Endothelial cell of umbilical vein (primary cell): ENCODE measurements around the gene LIX1. TPM values are rescaled to one million over a fixed set of nuclear protein-coding genes. Genes with fewer than 3 reads are reported as not detected.

Source experiments
- BruUV-seq: library from RNA; stranded (reverse); fragments of 400-500 nt; replicated peaks from 2 replicates; lab custom pipeline; 2021; lab: Mats Ljungman, UMichigan
- CTCF ChIA-PET: fragments of 300-600, 350-600 bp; sonication (Branson Sonifier 250); formaldehyde crosslinking; loops from one replicate; lab custom pipeline; 2021; ENCODE audit warnings: antibody characterized with exemption, inconsistent platforms; lab: Charles Lee
- POLR2A ChIA-PET: fragments of 300-600, 350-600 bp; sonication (Branson Sonifier 250); formaldehyde crosslinking; loops from one replicate; lab custom pipeline; 2021; ENCODE audit warnings: antibody characterized with exemption, inconsistent platforms; lab: Charles Lee
- DNase-seq: peaks from one replicate; pipeline ENCODE4 v3.0.0-alpha.2; 2011; ENCODE audit warnings: low read depth, low spot score
- FAIRE-seq: peaks from 2 replicates; lab custom pipeline; 2011; peaks lifted over from hg19 to GRCh38; lab: Jason Lieb, UNC
- H2AFZ ChIP-seq: 2 replicates; pipeline ENCODE4 v1.6.0; 2012; ENCODE audit warnings: low read depth, low read length, control low read depth, inconsistent platforms
- H3K27ac ChIP-seq: 2 replicates; pipeline ENCODE4 v1.5.1; 2011; ENCODE audit warnings: low read depth, mild to moderate bottlenecking, control low read depth, low read length, moderate library complexity; ENCODE audit not compliant: insufficient read depth
- H3K27me3 ChIP-seq, 2 experiments: 2 replicates each; pipeline versions ENCODE4 v1.6.0 to v1.6.1; 2011; ENCODE audit warnings: low read length in 2 of 2, mixed read lengths in 1 of 2; ENCODE audit not compliant: control insufficient read depth in 2 of 2, insufficient read depth in 2 of 2
- H3K36me3 ChIP-seq, 2 experiments: 2 replicates in 1 of 2; 3 replicates in 1 of 2; pipeline ENCODE4 v1.5.1; 2011; ENCODE audit warnings: low read length in 2 of 2, mild to moderate bottlenecking in 1 of 2, moderate library complexity in 1 of 2; ENCODE audit not compliant: control insufficient read depth in 2 of 2, insufficient read depth in 2 of 2; ENCODE audit errors: extremely low read depth in 1 of 2
- H3K4me1 ChIP-seq: 3 replicates; pipeline ENCODE4 v1.5.1; 2011; ENCODE audit warnings: mild to moderate bottlenecking, low read length; ENCODE audit not compliant: control insufficient read depth, insufficient read depth; ENCODE audit errors: extremely low read depth
- H3K4me2 ChIP-seq: 2 replicates; pipeline ENCODE4 v1.6.1; 2011; ENCODE audit warnings: low read length, control low read depth, mixed read lengths; ENCODE audit not compliant: insufficient read depth
- H3K4me3 ChIP-seq, 3 experiments: fragments of 200-600 bp in 1 of 3; sonication (generic), shearing (Covaris generic) in 1 of 3; replicated peaks in 1 of 3; 2 replicates each; pipeline ENCODE4 v1.5.1; 2011 to 2016; ENCODE audit warnings: control low read depth in 3 of 3, low read length in 3 of 3, mild to moderate bottlenecking in 2 of 3, inconsistent platforms in 1 of 3, low read depth in 1 of 3, moderate library complexity in 1 of 3; ENCODE audit not compliant: insufficient read depth in 1 of 3
- H3K79me2 ChIP-seq: 2 replicates; pipeline ENCODE4 v1.6.0; 2012; ENCODE audit warnings: low read length, inconsistent platforms; ENCODE audit not compliant: control insufficient read depth, insufficient read depth
- H3K9ac ChIP-seq: replicated peaks from 2 replicates; pipeline ENCODE3; 2011; ENCODE audit warnings: low read length, control low read depth; ENCODE audit not compliant: insufficient read depth; ENCODE audit errors: extremely low read depth
- H3K9me1 ChIP-seq: replicated peaks from 3 replicates; pipeline ENCODE4 v1.6.0; 2011; ENCODE audit warnings: mild to moderate bottlenecking, low read length; ENCODE audit not compliant: control insufficient read depth, insufficient read depth; ENCODE audit errors: extremely low read depth
- H3K9me3 ChIP-seq: replicated peaks from 2 replicates; pipeline ENCODE4 v1.5.1; 2012; ENCODE audit warnings: low read length, inconsistent platforms; ENCODE audit not compliant: control insufficient read depth, insufficient read depth
- H4K20me1 ChIP-seq: replicated peaks from 2 replicates; pipeline ENCODE3; 2011; ENCODE audit warnings: mild to moderate bottlenecking, low read length; ENCODE audit not compliant: control insufficient read depth, insufficient read depth; ENCODE audit errors: extremely low read depth
- EZH2 ChIP-seq: IDR thresholded peaks from 2 replicates; pipeline ENCODE4 v1.6.1; 2012; ENCODE audit warnings: borderline replicate concordance, low read depth, mild to moderate bottlenecking, moderate library complexity, low read length, inconsistent platforms; ENCODE audit not compliant: severe bottlenecking
- FOS ChIP-seq: IDR thresholded peaks from 2 replicates; pipeline ENCODE4 v1.6.1; 2011; ENCODE audit warnings: mild to moderate bottlenecking, low read length, moderate library complexity, borderline replicate concordance; ENCODE audit not compliant: insufficient read depth
- GATA2 ChIP-seq: IDR thresholded peaks from 2 replicates; pipeline ENCODE4 v1.7.0; 2011; ENCODE audit warnings: low read depth, mild to moderate bottlenecking, moderate library complexity, mixed read lengths, low read length; ENCODE audit not compliant: insufficient read length, insufficient read depth
- JUN ChIP-seq: IDR thresholded peaks from 2 replicates; pipeline ENCODE4 v1.6.1; 2011; ENCODE audit warnings: borderline replicate concordance, low read depth; ENCODE audit not compliant: insufficient read length, insufficient read depth
- MAX ChIP-seq: IDR thresholded peaks from 2 replicates; pipeline ENCODE4 v1.6.1; 2011; ENCODE audit not compliant: insufficient read depth, insufficient read length
- MYC ChIP-seq: IDR thresholded peaks from one replicate; pipeline ENCODE4 v1.6.1; 2011; ENCODE audit warnings: mild to moderate bottlenecking, low read depth, low read length
- POLR2A ChIP-seq: IDR thresholded peaks from 2 replicates; pipeline ENCODE4 v1.6.1; 2012; ENCODE audit warnings: low read depth, mild to moderate bottlenecking, control low read depth, low read length
- POLR2AphosphoS5 ChIP-seq: IDR thresholded peaks from 2 replicates; pipeline ENCODE4 v1.6.1; 2012; ENCODE audit warnings: low read depth, mild to moderate bottlenecking, control low read depth, low read length, moderate library complexity; ENCODE audit not compliant: insufficient read depth
- dilution Hi-C: fragments of 300-500 bp; cut with MboI; formaldehyde crosslinking; loops from one replicate; pipeline ENCODE4 v1.15.0; 2019; ENCODE audit warnings: low sequenced_read_pairs; ENCODE audit not compliant: extremely low pct_ligation_motif_present
- intact Hi-C: fragments of 100-400 bp; cut with micrococcal nuclease; formaldehyde crosslinking; loops from one replicate; pipeline ENCODE4 v1.10.0; 2022
- polyA plus RNA-seq, 4 experiments: library from polyadenylated mRNA; depleted of rRNA in 3 of 4; stranded (reverse) in 3 of 4; unstranded in 1 of 4; fragments of >200 nt; gene quantifications; 2 replicates each; pipeline versions ENCODE4 v1.2.1 to v1.2.3, GENCODE V29; 2011 to 2012; ENCODE audit warnings: missing spikeins in 1 of 4
- total RNA-seq: library from RNA; stranded (reverse); gene quantifications from 2 replicates; pipeline ENCODE4 v1.2.3, GENCODE V29; 2021
- TF ChIP-seq, protein P1 (sequence below), 2 donors: IDR thresholded peaks; 1 replicate in 1 of 2; 2 replicates in 1 of 2; pipeline ENCODE4 v1.5.1; 2011; ENCODE audit warnings: low read length in 2 of 2, mild to moderate bottlenecking in 2 of 2, moderate library complexity in 2 of 2, control low read depth in 1 of 2, inconsistent platforms in 1 of 2, low read depth in 1 of 2; ENCODE audit not compliant: insufficient read depth in 1 of 2; ENCODE audit errors: extremely low read depth in 1 of 2

LIX1 gene
- total and polyA plus RNA-seq, 2 donors (not counting 3 experiments of a cell fraction or from before 2014, with no cell fraction given), result not detected

- POLR2A ChIA-PET, result no interaction called here
- Histone ChIP-seq H3K4me2 (no peak overlapping the region), H3K4me3 (no peak overlapping the region), H3K27ac (no peak overlapping the region), H2AFZ (no peak overlapping the region), H3K27me3 (peaks cover 0 to 5% of the 10 kb centered on the region in 2 experiments), H3K36me3 (no peaks in the 10 kb centered on the region), H3K79me2 (no peaks in the 10 kb centered on the region), H3K4me1 (no peaks in the 10 kb centered on the region), H3K9ac (no peak overlapping the region), H3K9me3 (no peaks in the 10 kb centered on the region), H4K20me1 (no peaks in the 10 kb centered on the region), H3K9me1 (no peaks in the 10 kb centered on the region)
- dilution Hi-C loops, result no loop called here
- TF ChIP-seq GATA2 (no peak), JUN (no peak), FOS (no peak), MYC (no peak), MAX (no peak), POLR2AphosphoS5 (no peak), POLR2A (no peak), EZH2 (no peak)
- TF ChIP-seq, protein P1, sequence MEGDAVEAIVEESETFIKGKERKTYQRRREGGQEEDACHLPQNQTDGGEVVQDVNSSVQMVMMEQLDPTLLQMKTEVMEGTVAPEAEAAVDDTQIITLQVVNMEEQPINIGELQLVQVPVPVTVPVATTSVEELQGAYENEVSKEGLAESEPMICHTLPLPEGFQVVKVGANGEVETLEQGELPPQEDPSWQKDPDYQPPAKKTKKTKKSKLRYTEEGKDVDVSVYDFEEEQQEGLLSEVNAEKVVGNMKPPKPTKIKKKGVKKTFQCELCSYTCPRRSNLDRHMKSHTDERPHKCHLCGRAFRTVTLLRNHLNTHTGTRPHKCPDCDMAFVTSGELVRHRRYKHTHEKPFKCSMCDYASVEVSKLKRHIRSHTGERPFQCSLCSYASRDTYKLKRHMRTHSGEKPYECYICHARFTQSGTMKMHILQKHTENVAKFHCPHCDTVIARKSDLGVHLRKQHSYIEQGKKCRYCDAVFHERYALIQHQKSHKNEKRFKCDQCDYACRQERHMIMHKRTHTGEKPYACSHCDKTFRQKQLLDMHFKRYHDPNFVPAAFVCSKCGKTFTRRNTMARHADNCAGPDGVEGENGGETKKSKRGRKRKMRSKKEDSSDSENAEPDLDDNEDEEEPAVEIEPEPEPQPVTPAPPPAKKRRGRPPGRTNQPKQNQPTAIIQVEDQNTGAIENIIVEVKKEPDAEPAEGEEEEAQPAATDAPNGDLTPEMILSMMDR (IDR thresholded peaks at IDR 0.05; ENCODE audit: extremely low read depth in 1 of 2, insufficient read depth in 1 of 2, low read depth in 1 of 2, low read length in 2 of 2), result no peak
- FAIRE-seq (no peak), DNase-seq (no peak)
- CTCF ChIA-PET, result no interaction called here
- BruUV-seq, result no TSS peak
- intact Hi-C loops, result no loop called here
These were observed 69.0 kb downstream of the LIX1 start for GRCh38 chr5:97073420-97073819.
